Activated T-cell treated with anti-CD3 and anti-CD28 coated beads for 1 hour (primary cell): ENCODE measurements around the gene SAA1.

Source experiments
- DNase-seq: peaks from one replicate; pipeline ENCODE4 v3.0.0-alpha.2; 2020; ENCODE audit warnings: low read depth

The SAA1 gene

GRCh38 chr11:18310800-18311340, 44.8 kb downstream of the SAA1 start:
- no peak for DNase-seq

DNA sequence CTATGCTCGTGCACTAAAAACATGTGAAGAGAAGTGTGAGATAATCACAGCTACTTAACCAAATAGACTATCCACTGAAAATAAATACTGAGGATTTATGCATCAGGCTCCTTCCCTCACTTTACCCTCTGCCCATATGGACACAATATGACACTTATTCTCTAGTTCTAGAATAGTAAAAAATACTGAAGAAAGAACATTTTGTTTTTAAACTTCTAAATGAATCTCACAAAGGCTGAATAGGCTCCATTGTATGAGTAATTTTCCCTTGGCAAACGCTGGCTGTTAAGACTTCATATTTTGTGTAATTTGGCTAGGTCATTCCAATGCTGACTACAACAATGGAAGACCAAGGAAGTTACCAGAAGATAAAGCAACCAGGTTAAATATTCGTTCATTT, 45.9 kb downstream of the SAA1 start:
- no peak for DNase-seq

- no peak for DNase-seq
Measured at GRCh38 chr11:18312663-18313420, 46.8 kb downstream of the SAA1 start.

DNA sequence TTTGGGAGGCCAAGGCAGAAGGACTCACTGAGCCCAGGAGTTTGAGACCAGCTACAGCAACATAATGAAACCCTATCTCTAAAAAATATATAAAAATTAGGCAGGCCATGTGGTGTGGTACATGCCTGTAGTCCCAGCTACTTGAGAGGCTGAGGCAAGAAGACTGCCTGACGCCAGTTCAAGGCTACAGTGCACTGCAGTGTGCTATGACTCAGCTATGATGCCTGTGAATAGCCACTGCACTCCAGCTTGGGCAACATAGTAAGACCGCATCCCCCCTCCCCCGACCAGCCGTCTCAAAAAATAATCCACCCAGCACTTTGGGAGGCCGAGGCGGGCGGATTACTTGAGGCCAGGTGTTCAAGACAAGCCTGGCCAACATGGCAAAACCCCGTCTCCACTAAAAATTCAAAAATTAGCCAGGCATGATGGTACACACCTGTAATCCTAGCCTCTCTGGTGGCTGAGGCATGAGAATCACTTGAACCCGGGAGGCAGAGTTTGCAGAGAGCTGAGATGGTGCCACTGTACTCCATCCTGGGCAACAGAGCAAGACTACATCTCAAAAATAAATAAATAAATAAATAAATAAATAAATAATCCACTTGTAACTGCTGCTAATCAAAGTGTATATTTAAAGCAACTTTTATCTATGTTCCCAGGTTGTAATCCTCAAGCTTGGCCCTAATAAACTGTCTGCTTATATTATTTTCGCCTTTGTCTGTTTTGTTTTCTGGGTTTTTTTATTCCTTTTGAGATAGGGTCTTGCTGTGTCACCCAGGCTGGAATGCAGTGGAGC, 48.1 kb downstream of the SAA1 start:
- DNase-seq: no peak

- DNase-seq: no peak
Measured at GRCh38 chr11:18314784-18315523, 48.9 kb downstream of the SAA1 start.

- DNase-seq: no peak
Measured at GRCh38 chr11:18315893-18316292, 49.8 kb downstream of the SAA1 start.

DNA sequence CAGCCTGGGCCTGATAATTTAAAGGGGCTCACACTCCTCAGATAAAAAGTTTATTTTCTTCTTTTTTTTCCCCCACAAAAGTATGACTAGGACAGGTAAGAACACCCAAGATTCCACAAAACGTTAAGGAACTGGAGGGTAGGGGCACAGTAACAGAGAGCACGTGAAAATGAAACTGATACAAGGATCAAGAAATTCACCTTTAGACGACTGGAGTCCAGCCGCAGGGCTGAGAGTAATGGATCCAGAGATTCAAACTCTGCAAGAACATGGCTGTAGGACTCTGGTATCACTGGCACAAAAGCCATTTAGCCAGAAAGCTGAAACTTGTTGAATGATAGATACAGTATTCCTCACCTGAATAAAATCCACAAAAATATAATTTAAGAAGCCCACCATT, 51.5 kb downstream of the SAA1 start:
- DNase-seq: no peak
